Measurements from ENCODE around the gene MAFB. TPM values are rescaled to one million over a fixed set of nuclear protein-coding genes. Genes with fewer than 3 reads are reported as not detected.

Gene MAFB
- total RNA-seq, 4 donors from 2014 or later, result 25.7 to 89.4 (median 69.2) TPM

DNA sequence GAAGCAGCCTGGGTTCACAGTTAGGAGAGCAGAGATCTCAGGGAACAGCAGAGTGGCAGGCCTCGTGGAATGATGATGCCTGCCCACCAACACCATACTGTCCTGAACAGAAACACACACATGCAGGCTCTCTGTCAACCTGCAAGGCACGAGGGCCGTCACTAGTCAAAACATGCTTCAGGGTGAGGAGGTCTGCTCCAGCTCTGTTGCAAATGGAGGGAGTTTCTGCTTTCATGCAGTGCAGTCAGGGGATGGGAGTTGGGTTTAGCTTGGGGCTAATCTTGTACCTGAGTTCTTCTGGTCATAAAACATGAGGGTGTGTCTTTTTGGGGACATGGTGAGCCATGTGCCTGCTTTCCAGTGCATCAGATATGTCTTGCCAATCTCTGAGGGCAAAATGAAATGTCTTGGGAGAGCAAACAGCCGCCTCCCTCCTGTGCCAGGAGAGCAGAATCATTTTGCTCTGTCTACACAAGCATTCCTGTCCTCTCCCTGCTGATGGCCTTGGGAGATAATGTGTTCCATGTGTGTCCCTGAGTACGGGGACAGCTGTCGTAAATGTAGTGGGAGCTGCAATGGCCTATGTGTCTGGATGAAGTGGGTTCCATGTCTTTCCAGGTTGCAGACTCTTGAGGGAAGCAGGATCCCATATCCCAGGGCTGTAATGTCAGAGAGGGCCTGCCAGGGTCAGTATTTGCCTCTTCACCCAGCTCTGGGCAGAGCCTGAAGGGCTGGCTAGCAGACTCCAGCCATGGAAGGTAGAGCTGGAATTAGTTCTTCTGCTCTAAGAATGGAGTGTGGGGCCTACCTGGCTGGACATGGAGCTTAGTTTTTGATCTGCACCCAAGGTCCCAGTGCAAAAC is 40.6 kb downstream of the MAFB start:
- Histone ChIP-seq H3K4me3 (no peak overlapping the region), H3K4me1 (peaks cover 29% of the 10 kb centered on the region), H3K27me3 (no peaks in the 10 kb centered on the region), H3K36me3 (no peaks in the 10 kb centered on the region), H3K27ac (peak overlapping the region; percentile 12), H3K9me3 (no peaks in the 10 kb centered on the region)
- TF ChIP-seq POLR2AphosphoS5 (IDR thresholded peaks at IDR 0.05) (peak in 1 of 3 donors; percentile 38), POLR2A (IDR thresholded peaks at IDR 0.05) (no peak)
- TF ChIP-seq, protein P1, sequence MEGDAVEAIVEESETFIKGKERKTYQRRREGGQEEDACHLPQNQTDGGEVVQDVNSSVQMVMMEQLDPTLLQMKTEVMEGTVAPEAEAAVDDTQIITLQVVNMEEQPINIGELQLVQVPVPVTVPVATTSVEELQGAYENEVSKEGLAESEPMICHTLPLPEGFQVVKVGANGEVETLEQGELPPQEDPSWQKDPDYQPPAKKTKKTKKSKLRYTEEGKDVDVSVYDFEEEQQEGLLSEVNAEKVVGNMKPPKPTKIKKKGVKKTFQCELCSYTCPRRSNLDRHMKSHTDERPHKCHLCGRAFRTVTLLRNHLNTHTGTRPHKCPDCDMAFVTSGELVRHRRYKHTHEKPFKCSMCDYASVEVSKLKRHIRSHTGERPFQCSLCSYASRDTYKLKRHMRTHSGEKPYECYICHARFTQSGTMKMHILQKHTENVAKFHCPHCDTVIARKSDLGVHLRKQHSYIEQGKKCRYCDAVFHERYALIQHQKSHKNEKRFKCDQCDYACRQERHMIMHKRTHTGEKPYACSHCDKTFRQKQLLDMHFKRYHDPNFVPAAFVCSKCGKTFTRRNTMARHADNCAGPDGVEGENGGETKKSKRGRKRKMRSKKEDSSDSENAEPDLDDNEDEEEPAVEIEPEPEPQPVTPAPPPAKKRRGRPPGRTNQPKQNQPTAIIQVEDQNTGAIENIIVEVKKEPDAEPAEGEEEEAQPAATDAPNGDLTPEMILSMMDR (IDR thresholded peaks at IDR 0.05), result no peak
- no peak for DNase-seq (ENCODE audit: low spot score in 2 of 2)
- WGBS, result 71% methylated on average over 2 of the region's 6 CpGs

DNA sequence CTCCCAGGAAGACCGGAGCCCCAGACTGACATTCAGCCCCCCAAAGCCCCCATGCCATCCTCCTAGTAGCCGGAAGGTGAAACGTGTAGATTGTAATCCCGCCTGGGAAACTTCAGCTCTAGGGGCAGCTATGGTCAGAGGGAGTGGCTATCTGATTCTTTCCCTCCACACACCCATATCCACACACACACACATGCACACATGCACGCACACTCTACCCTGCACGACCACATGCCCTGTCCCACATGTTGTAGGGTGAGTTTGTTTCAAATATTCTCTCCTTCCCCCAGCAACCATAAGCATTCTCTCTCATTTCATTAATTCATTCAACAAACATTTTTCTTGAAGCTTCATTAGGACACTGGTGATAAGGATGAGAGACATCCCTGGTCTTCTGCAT is 42.2 kb downstream of the MAFB start:
- Histone ChIP-seq H3K9me3 (no peaks in the 10 kb centered on the region), H3K27me3 (no peaks in the 10 kb centered on the region), H3K27ac (no peak overlapping the region), H3K4me3 (no peak overlapping the region), H3K36me3 (no peaks in the 10 kb centered on the region), H3K4me1 (peaks cover 29% of the 10 kb centered on the region)
- DNase-seq (ENCODE audit: low spot score in 2 of 2), result no peak
- TF ChIP-seq POLR2A (IDR thresholded peaks at IDR 0.05) (no peak), EP300 (IDR thresholded peaks at IDR 0.05) (no peak)
- TF ChIP-seq, protein P1 (IDR thresholded peaks at IDR 0.05), result no peak
- WGBS, result 75% methylated on average over 6 of the region's 6 CpGs

DNA sequence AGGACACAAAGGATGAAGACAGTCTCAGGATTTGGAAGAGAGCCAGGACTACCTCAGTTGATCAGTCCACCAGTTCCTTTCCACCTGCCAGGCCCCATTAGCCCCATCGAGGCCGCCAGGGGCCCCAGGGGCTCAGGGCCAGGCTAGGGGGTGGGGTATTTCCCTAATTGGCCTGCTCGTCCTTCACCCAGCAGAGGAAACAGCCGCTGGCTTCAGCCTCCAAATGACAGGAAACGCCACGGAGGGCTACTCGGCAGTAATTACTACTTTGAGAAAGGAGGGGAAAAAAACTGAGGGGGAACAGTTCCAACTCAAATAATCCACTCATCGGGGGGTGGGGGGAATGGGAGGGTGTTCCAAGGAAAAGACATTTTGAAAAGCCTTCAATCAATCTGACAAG is 42.7 kb downstream of the MAFB start:
- DNase-seq (ENCODE audit: low spot score in 2 of 2), result no peak
- Histone ChIP-seq H3K4me3 (no peak overlapping the region), H3K4me1 (peaks cover 29% of the 10 kb centered on the region), H3K9me3 (no peaks in the 10 kb centered on the region), H3K27ac (no peak overlapping the region), H3K36me3 (no peaks in the 10 kb centered on the region), H3K27me3 (no peaks in the 10 kb centered on the region)
- WGBS, result 33% methylated on average over 8 of the region's 8 CpGs
- TF ChIP-seq, protein P1 (IDR thresholded peaks at IDR 0.05), result no peak
- no peak for TF ChIP-seq POLR2A (IDR thresholded peaks at IDR 0.05)
- no peak for TF ChIP-seq POLR2AphosphoS5 (IDR thresholded peaks at IDR 0.05)
- TF ChIP-seq EP300 (IDR thresholded peaks at IDR 0.05), result no peak

DNA sequence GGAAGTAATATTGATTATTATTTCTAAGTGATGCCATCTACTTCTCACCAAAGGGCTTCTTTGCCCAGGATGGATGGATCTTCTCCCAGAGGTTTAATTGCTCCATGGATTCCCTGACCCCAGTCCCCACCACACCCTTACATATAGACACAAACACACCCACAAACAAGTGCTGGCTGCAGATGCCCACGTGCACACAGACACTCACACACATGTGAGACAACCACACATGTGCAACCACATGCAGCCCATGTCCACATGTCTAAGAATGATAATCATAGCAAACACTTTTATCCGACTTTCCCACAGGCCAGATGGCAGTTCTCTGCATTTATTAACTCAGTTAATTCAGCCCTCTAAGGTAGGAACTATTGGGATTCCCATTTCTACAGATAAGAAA is 44.2 kb downstream of the MAFB start:
- Histone ChIP-seq H3K9me3 (no peaks in the 10 kb centered on the region), H3K27me3 (no peaks in the 10 kb centered on the region), H3K36me3 (no peaks in the 10 kb centered on the region), H3K27ac (no peak overlapping the region), H3K4me1 (peaks cover 23% of the 10 kb centered on the region), H3K4me3 (no peak overlapping the region)
- no peak for DNase-seq (ENCODE audit: low spot score in 2 of 2)
- 86% methylated on average over 2 of the region's 2 CpGs for WGBS
- TF ChIP-seq POLR2A (IDR thresholded peaks at IDR 0.05) (no peak), POLR2AphosphoS5 (IDR thresholded peaks at IDR 0.05) (no peak), EP300 (IDR thresholded peaks at IDR 0.05) (no peak)

DNA sequence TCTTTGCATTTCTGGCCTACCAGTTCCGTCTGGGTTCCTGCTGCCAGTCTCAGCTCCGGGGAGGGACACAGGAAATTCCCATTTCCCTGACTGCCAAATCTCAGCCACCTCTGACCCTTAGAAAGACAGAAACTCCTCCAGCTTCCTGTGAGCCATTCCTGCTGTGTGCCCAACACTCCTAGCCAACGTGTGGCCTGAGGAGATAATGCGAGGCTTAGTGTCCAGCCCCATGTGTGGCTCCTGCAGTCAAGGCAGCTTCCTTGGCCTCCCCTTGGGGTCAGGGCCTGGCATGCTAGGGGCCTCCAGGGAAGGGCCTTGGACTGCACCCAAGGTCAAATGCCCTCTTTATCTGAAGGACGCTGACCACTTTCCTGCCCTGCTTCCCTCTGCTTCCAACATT is 45.1 kb downstream of the MAFB start:
- H3K4me1 ChIP-seq, result peaks cover 20% of the 10 kb centered on the region
- H3K27me3 ChIP-seq, result no peaks in the 10 kb centered on the region
- 62% methylated on average over 5 of the region's 5 CpGs for WGBS
- no peaks in the 10 kb centered on the region for H3K9me3 ChIP-seq
- no peak for DNase-seq (ENCODE audit: low spot score in 2 of 2)
- no peaks in the 10 kb centered on the region for H3K36me3 ChIP-seq
- H3K4me3 ChIP-seq, result no peak overlapping the region
- H3K27ac ChIP-seq, result no peak overlapping the region
- TF ChIP-seq EP300 (IDR thresholded peaks at IDR 0.05), result no peak

DNA sequence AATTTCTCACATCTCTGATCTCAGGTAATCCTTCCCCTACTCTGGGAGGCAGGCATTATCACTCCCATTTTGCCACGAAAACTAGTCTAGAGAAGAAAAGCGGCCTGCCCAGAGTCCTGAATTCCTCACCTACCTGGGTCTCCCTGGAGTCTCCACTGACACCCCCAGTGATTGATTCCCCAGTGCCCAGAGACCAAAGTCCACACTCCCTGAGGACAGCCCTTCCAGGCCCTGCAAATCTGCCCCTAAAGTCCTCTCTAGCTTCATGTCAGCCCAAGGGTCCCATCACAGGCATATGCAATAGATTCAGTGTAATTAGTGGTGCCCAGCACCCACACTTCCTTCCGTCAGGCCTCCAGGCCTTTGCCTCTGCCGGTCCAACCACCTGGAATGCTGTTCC is 47.2 kb downstream of the MAFB start:
- Histone ChIP-seq H3K36me3 (no peaks in the 10 kb centered on the region), H3K4me1 (peaks cover 9% of the 10 kb centered on the region), H3K9me3 (no peaks in the 10 kb centered on the region), H3K27me3 (no peaks in the 10 kb centered on the region), H3K4me3 (no peak overlapping the region), H3K27ac (no peak overlapping the region)
- TF ChIP-seq, protein P1 (IDR thresholded peaks at IDR 0.05), result no peak
- no peak for TF ChIP-seq POLR2A (IDR thresholded peaks at IDR 0.05)
- WGBS, result 75% methylated on average over 4 of the region's 4 CpGs
- peak in 1 of 2 donors; percentile 19 for DNase-seq (ENCODE audit: low spot score in 2 of 2)
